Stimulated activated naive CD8-positive, alpha-beta T cell treated with anti-CD3 and anti-CD28 coated beads, Interleukin-15, amount 100 ng/mL, for 72 hours (primary cell): ENCODE data around the gene IGSF11.
"Not testable (repeated sequence)": the region's sequence is repeated elsewhere in the genome, so short reads cannot be mapped to it uniquely, and the experiment has no call there.

Source experiments
- ATAC-seq: fragments of 150-1000 bp; cut with Tn5 transposase; 2 replicates; pipeline ENCODE4 v1.10.0; 2021; ENCODE audit warnings: mild to moderate bottlenecking, moderate library complexity
- DNase-seq, 2 donors: peaks; one replicate each; pipeline ENCODE4 v3.0.0; 2021 to 2022
- H3K27ac Mint-ChIP-seq, 2 donors: one replicate each; pipeline ENCODE4 v1.8.0; 2022; ENCODE audit warnings: mild to moderate bottlenecking in 2 of 2, mixed read lengths in 2 of 2, moderate library complexity in 2 of 2
- H3K27me3 Mint-ChIP-seq: one replicate; pipeline ENCODE4 v1.8.0; 2022; ENCODE audit warnings: mixed read lengths
- H3K4me1 Mint-ChIP-seq: one replicate; pipeline ENCODE4 v1.8.0; 2022; ENCODE audit warnings: mild to moderate bottlenecking, mixed read lengths
- H3K4me3 Mint-ChIP-seq, 2 donors: one replicate each; pipeline ENCODE4 v1.8.0; 2022; ENCODE audit warnings: mild to moderate bottlenecking in 2 of 2, mixed read lengths in 2 of 2, moderate library complexity in 1 of 2
- H3K9me3 Mint-ChIP-seq, 2 donors: one replicate each; pipeline ENCODE4 v1.8.0; 2022; ENCODE audit warnings: mixed read lengths in 2 of 2

The IGSF11 gene

DNA sequence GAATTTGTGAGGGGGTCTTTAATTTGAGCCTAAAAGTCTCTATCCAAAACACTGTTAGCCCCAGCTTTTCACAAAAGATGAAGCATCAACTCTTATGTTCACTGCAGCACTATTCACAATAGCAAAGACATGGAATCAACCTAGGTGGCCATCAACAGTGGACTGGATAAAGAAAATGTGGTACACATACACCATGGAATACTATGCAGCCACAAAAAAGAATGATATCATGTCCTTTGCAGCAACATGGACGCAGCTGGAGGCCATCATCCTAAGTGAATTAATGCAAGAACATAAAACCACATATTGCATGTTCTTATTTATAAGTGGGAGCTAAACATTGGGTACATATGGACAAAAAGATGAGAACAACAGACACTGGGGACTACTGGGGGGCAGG, 59.2 kb downstream of the IGSF11 start:
- not testable (repeated sequence) for H3K4me1 Mint-ChIP-seq, H3K27ac Mint-ChIP-seq, H3K27me3 Mint-ChIP-seq, ATAC-seq, H3K9me3 Mint-ChIP-seq, DNase-seq, H3K4me3 Mint-ChIP-seq

DNA sequence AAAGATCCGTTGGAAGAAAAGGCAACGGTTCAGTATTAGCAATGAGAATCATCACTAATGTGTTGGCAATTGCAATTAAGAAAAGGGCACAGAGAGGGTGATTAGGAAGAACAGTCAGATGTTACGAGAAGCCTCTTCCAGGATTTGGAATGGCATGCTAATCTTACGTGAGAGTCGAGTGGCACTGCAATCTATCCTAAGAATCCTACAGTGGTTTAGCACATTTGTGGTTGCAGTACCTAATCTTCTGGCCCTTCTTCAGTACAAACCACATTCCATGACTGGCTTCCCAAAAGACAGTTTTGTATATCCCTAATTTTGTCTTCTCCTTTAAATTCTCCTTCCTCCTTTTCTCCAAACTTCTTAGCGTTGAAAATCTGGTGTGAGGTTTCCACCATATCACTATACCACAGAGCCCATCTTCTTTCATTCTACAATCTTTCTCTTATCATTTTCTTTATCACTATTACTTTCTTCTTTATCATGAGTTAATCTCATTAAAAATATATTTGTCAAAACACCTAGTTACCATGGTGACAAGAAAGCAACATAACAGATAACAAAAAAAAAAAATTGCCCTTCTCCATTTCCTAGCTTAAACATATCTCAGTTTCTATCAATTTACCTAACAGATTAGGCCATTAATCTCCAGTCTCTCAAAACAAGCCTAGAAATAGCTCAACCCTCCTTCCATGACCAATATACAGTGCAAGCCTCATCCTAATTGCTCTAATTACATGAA, 60.1 kb downstream of the IGSF11 start:
- no peak for ATAC-seq
- Mint-ChIP-seq H3K4me1 (peaks cover 5% of the 10 kb centered on the region), H3K27ac (no peak overlapping the region), H3K4me3 (no peak overlapping the region), H3K9me3 (no peaks in the 10 kb centered on the region), H3K27me3 (no peaks in the 10 kb centered on the region)
- no peak for DNase-seq

DNA sequence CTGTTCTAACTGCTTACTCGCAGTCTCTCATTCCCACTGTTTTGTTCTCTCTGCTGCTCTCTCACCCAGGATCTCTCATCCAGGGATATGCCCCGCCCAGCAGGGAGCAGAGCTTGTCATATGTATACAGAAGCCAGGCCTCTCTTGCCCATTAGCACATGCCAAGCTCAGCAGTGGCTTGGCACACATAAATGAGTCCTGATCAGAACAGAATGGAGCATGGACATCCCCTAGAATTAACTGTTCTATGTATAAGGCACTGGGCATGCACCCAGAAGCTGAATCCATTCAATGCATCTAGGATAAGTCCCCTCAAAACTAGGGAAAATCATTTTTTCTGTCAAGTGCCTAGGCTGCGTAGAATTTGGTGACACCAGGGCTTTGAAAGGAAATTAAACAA, 61.6 kb downstream of the IGSF11 start:
- Mint-ChIP-seq H3K27me3 (no peaks in the 10 kb centered on the region), H3K4me1 (peaks cover 5% of the 10 kb centered on the region), H3K4me3 (no peak overlapping the region), H3K9me3 (no peaks in the 10 kb centered on the region), H3K27ac (no peak overlapping the region)
- no peak for ATAC-seq
- no peak for DNase-seq

DNA sequence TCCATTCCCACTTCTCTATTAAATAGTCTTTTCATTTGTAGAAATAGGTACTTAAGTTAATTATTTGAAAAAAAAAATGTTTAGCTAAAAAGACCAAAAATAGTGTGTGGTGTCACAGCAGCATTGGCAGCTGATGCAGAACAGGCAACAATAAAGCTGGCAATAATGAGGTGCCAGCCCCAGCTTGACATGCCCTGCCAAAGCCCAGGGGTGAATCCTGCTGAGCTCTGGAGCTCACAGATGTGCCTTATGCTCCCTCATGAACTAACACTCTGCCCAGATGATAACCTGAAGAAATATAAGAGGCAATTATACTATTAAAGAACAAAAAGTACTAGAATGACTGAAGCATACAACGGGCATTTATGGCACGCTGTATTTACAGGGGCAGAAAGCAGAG, 63.8 kb downstream of the IGSF11 start:
- H3K9me3 Mint-ChIP-seq: no peaks in the 10 kb centered on the region

DNA sequence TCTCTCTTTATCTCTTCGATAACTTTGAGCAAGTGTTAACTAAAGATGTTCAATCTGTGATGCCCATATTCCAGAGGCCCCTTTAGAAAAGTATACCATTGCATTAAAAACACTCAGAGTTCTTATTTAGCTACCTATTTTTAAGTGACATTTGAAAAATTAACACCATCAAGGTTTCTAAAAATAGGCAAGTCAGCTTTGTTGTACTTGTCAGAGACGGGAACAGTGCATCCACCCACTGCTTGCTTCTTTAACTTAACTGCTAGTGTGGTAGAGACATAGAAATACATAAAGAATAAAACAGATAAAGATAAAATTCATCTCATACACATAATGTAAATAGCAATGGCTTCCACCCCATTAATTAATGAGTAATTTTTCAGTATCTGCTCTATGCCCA, 66.0 kb downstream of the IGSF11 start:
- H3K9me3 Mint-ChIP-seq: no peaks in the 10 kb centered on the region
- H3K27me3 Mint-ChIP-seq: no peaks in the 10 kb centered on the region
- no peak overlapping the region for H3K4me3 Mint-ChIP-seq
- H3K27ac Mint-ChIP-seq: no peak overlapping the region
- ATAC-seq: no peak
- H3K4me1 Mint-ChIP-seq: no peaks in the 10 kb centered on the region
- no peak for DNase-seq

More for the DNA sequence above, 63.8 kb downstream of the IGSF11 start:
- Mint-ChIP-seq H3K27me3 (no peaks in the 10 kb centered on the region), H3K4me1 (no peaks in the 10 kb centered on the region), H3K27ac (no peak overlapping the region), H3K4me3 (no peak overlapping the region)
- no peak for DNase-seq
- no peak for ATAC-seq

DNA sequence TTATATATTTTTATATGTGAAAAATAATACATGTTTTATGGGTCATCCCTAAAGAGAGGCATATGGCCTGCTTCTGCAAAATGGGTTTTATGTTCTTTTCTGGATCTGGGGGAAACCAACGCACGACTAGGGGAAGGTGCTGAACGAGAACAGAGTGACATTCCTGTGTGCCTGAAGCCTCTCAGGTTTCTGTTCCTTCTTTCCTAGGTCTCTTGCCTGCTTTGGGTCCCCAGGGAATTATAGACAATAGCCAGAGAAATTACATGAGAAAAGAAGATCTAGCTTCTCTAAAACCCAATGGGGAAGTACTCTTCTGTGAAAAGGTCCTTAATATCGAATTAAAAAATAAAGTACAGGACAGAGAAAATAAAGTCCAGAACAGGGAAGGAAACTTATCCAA, 66.5 kb downstream of the IGSF11 start:
- DNase-seq: no peak
- no peak for ATAC-seq
- Mint-ChIP-seq H3K27me3 (no peaks in the 10 kb centered on the region), H3K4me3 (no peak overlapping the region), H3K9me3 (no peaks in the 10 kb centered on the region), H3K27ac (no peak overlapping the region), H3K4me1 (no peaks in the 10 kb centered on the region)

DNA sequence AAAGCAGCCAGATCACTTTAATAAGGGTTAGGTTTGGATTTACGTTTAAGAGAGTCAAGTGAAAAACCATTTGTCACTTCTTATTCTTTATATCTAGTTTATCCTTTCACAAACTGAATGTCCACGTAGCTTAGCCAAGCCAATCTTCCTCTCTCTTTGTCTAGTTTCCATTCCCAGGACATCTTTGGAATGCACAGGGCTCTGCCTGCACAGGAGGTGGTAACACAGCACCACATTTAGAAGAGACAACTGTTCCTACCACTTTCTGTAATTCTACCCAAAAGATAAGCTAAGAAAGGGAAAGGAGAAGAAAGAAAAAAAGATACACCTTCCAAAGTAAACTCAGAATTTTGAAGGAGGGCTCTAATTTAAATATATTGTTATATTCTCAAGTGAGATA, 67.9 kb downstream of the IGSF11 start:
- Mint-ChIP-seq H3K4me1 (no peaks in the 10 kb centered on the region), H3K27ac (no peak overlapping the region), H3K4me3 (no peak overlapping the region), H3K9me3 (no peaks in the 10 kb centered on the region), H3K27me3 (no peaks in the 10 kb centered on the region)
- no peak for DNase-seq
- ATAC-seq: no peak

DNA sequence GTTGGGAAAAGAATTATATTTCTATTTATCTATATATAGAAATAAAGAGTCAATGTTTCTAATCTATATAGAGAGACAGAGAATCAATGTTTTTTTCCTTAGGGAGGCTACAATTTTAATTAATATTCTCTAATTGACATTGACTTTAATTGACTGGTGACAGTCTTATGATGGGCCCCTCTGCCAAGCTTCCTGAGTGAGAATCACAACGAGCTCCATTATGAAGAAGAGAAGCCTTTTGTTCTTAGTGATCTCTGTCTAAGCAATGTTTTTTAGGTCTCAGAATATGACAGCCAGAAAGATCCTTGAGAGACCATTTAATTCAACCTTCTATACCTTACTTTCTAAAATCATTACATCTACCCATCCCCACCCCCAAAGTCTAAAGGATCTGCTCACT, 70.9 kb downstream of the IGSF11 start:
- Mint-ChIP-seq H3K4me1 (no peaks in the 10 kb centered on the region), H3K9me3 (no peaks in the 10 kb centered on the region), H3K4me3 (no peak overlapping the region), H3K27ac (no peak overlapping the region), H3K27me3 (no peaks in the 10 kb centered on the region)
- no peak for DNase-seq
- ATAC-seq: no peak

DNA sequence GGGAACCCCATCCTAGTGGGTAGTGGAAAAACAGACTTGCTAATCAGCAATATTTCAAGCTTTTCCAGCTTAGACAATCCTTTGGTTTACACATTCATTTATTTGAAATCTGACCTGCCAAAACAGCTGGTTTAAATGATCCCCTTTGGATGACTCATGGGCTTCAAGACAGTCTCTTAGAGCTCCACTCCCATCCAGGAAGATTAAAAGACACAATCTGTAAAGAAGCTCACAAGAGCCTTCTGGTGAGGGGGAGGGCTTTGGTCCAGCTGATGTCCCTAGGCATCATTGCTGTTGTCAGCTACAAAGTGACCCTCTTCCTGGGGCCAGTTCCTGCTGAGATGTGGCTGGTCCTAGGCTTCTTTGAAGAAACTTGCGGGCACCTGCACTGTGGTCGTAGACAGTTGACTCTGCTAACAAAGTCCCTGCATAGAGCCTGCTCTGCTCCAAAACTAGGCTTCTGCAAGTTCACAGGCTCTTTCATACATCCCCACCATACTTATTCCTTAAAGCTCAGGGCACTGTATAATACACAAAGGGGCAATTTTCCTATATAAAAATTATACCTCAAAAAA, 73.7 kb downstream of the IGSF11 start:
- Mint-ChIP-seq H3K9me3 (no peaks in the 10 kb centered on the region), H3K27me3 (no peaks in the 10 kb centered on the region), H3K4me3 (no peak overlapping the region), H3K27ac (no peak overlapping the region), H3K4me1 (peaks cover 18% of the 10 kb centered on the region)
- no peak for DNase-seq
- ATAC-seq: no peak

DNA sequence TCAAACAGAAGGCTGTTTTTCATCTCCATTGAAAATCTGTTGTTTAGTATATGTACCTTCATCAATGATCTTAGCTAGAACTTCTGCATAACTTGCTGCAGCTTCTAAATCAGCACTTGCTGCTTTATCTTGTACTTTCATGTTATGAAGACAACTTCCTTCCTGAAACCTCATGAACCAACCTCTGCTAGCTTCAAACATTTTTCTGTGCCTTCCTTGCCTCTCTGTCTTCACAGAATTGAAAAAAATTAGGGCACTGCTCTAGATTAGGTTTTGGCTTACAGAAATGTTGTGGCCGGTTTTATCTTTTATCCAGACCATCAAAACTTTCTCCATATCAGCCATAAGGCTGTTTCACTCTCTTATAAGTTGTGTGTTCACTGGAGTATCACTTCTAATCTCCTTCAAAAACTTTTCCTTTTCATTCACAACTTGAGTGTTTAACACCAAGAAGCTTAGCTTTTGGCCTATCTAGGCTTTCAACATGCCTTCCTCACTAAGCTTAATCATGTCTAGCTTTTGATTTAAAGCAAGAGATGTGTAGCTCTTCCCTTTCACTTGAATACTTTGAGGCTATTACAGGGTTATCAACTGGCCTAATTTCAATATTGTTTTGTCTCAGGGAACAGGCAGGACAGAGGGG, 78.6 kb downstream of the IGSF11 start:
- peak overlapping the region in 1 of 2 donors; percentile 6 for H3K27ac Mint-ChIP-seq
- H3K4me1 Mint-ChIP-seq: peaks cover 27% of the 10 kb centered on the region
- peak overlapping the region; percentile 1 to 30 for H3K4me3 Mint-ChIP-seq
- H3K9me3 Mint-ChIP-seq: no peaks in the 10 kb centered on the region
- peak; percentile 56 for ATAC-seq
- no peak for DNase-seq
- H3K27me3 Mint-ChIP-seq: no peaks in the 10 kb centered on the region

DNA sequence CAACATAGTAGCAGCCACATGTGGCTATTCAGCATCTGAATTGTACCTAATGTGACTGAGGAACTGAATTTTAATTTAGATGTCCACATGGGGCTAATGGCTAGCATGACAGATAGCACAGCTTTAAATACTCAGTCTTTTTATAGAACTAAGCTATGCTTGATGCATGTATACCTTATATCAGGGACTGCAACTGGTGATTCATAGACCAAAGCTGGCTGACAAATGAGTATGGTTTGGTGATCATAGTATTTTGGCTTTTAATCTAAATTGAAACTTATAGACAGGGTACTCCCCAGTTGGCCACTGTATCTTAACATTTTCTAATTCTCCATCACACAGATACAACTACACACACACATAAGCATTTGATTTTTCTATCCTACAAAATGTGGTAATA, 83.6 kb downstream of the IGSF11 start:
- H3K4me3 Mint-ChIP-seq: no peak overlapping the region
- H3K27ac Mint-ChIP-seq: no peak overlapping the region
- H3K27me3 Mint-ChIP-seq: no peaks in the 10 kb centered on the region
- H3K4me1 Mint-ChIP-seq: peaks cover 37% of the 10 kb centered on the region
- DNase-seq: no peak
- no peaks in the 10 kb centered on the region for H3K9me3 Mint-ChIP-seq
- peak; percentile 86 for ATAC-seq

DNA sequence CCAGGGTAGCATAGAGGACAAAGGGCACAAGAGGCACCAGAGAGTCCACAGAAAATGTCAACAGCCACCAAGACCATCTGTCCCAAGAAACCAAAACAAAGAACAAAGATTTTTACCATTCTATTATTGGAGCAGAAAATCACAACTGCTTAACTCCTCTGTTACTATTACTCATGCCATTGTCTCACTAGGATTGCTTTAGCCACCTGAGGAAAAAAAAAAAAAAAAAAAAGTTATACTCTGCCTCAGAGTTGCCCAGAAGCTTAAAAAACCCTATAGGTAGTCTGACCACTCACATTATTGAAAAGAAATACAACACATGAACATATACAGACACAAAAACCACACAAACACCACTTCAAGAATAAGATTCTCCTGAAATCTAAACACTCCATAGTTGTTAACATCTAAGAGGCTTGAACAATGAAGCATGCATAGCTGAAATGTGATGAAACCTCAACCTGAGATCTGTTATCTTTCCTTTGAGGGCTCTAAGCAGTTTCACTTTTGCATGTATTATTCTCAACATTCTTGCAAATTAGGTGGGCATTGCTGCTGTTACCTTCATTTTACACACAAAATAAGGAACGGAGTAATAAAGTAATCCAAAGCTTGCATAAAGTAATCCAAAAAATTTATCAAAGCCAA, 85.4 kb downstream of the IGSF11 start:
- DNase-seq: no peak
- Mint-ChIP-seq H3K4me3 (peak overlapping the region; percentile 60 to 61), H3K27ac (peak overlapping the region; percentile 19 to 96), H3K27me3 (no peaks in the 10 kb centered on the region), H3K4me1 (peaks cover 33% of the 10 kb centered on the region), H3K9me3 (no peaks in the 10 kb centered on the region)
- ATAC-seq: peak; percentile 58

DNA sequence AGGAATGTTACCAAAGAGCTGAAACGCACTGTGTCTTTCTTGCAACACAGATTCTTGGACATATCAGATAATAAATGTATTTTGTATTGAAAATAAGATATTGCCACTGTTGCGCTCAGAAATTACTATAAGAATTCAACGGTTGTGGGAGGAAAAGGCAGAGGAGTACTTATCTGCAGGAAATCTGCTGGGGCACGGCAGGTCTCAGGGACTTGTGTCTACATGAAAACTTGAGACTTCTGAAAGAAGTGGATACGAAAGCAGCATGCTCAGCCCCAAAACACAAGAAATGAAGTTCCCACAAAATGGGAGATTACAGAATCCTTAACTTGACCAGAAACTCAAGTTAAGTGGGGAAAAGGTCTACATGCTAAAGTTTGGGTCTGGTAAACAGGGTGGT, 86.5 kb downstream of the IGSF11 start:
- Mint-ChIP-seq H3K4me3 (peak overlapping the region in 1 of 2 donors; percentile 5), H3K27me3 (no peaks in the 10 kb centered on the region), H3K4me1 (peaks cover 33% of the 10 kb centered on the region), H3K27ac (no peak overlapping the region), H3K9me3 (no peaks in the 10 kb centered on the region)
- DNase-seq: no peak
- no peak for ATAC-seq

DNA sequence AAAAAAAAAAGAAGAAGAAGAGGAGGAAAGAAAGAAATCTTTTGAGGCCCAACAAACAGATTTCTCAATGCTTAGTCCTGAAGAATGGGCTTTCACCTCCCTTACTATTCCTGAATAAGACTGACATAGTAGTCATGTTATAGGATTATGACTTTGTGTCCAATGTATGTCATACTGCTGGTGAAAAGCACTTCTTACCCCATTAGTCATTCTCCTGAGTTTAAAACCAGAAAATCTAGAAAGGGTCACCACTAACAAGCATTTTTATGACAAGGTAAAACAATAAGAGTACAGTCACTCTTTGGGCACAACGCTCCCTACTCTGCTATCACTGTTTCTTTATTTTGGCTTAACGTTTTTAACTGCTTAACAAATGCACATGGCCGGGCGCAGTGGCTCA, 88.2 kb downstream of the IGSF11 start:
- Mint-ChIP-seq H3K27me3 (no peaks in the 10 kb centered on the region), H3K4me1 (peaks cover 49% of the 10 kb centered on the region), H3K4me3 (no peak overlapping the region), H3K9me3 (no peaks in the 10 kb centered on the region), H3K27ac (no peak overlapping the region)
- DNase-seq (no peak), ATAC-seq (peak; percentile 24)

DNA sequence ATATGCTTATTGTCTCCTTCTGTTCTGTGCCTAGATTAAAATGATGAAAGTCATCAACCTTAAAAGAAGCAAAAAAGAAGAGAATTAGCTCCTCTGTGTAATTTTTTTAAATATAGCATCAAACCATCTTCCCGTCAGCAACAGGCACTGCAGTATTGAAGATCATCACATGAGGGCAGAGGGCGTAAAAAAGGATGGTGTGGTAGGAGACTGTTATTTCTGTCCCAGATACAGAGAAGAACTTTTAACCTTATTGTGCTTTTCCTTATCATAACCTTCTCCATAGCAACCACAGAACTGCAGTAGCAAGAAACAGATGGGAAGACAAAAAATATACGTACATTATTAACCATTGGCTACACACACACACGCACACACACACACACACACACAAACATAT, 88.8 kb downstream of the IGSF11 start:
- no peak for ATAC-seq
- Mint-ChIP-seq H3K27me3 (no peaks in the 10 kb centered on the region), H3K9me3 (no peaks in the 10 kb centered on the region), H3K27ac (no peak overlapping the region), H3K4me3 (no peak overlapping the region), H3K4me1 (peaks cover 50% of the 10 kb centered on the region)
- no peak for DNase-seq

DNA sequence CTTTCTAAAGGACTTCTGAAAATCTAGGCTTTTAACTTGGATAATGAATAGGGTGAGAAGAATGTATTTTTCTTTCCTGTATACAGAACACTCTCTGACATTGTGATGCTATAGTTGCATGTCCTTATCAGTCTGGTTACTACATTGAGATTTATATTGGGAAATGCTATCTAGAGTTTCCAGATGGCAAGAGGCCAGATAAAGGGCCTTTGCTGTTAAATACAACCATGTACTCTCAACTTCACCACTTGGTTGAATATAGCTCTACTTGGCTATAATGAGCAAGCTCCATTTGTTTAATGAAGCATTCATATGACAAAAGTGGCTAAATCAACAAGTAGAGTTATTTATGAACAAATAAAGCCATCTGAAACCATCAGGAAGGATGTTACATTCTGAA, 91.0 kb downstream of the IGSF11 start:
- Mint-ChIP-seq H3K27ac (no peak overlapping the region), H3K9me3 (no peaks in the 10 kb centered on the region), H3K4me3 (no peak overlapping the region), H3K4me1 (peaks cover 37% of the 10 kb centered on the region), H3K27me3 (no peaks in the 10 kb centered on the region)
- ATAC-seq (no peak), DNase-seq (no peak)
